ENCODE data around the gene TLE5.
"Not testable (repeated sequence)": the region's sequence is repeated elsewhere in the genome, so short reads cannot be mapped to it uniquely, and the experiment has no call there.

The TLE5 gene

DNA sequence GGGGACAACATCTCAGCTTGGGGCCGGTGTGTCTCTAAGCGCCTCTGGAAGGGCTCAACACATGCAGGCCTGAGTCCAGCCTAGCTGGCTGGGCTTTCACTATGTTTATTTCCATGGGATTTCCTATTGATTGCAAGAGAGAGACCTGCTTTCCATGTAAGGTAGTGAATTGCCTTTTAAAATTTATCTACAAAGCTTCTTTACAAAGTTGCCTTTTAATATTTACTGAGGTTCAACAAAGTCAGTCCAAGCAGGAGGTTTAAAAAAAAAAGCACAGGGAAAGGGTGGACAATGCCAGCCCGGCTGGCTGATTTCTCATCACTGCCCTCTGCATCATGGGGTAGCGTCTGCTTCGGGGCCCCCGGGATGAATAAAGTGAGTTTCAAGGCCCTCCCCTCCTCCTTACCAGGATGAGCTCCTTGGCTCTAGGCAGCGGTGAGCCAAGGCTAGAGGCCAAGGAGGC is 49.0 kb downstream of the TLE5 start:
- TF ChIP-seq OSR1 (CRISPR knock-in tag; IDR thresholded peaks at IDR 0.05) = no peak
- ATAC-seq = no peak

GRCh38 chr19:3012621-3013262 is 49.6 kb downstream of the TLE5 start:
- ATAC-seq = no peak

GRCh38 chr19:3012059-3012458 is 50.2 kb downstream of the TLE5 start:
- ATAC-seq = not testable (repeated sequence)

More at GRCh38 chr19:3012621-3013262, 49.6 kb downstream of the TLE5 start:
- no peak for TF ChIP-seq ESRRG (CRISPR knock-in tag; IDR thresholded peaks at IDR 0.05)
- TF ChIP-seq RARB (CRISPR knock-in tag; IDR thresholded peaks at IDR 0.05) = no peak
- no peak for TF ChIP-seq TOX (CRISPR knock-in tag; IDR thresholded peaks at IDR 0.05; ENCODE audit: borderline replicate concordance)
- TF ChIP-seq CSRNP3 (CRISPR knock-in tag; IDR thresholded peaks at IDR 0.05) = no peak
- TF ChIP-seq POU6F1 (CRISPR knock-in tag; IDR thresholded peaks at IDR 0.05; ENCODE audit: borderline replicate concordance, low read depth) = no peak
- TF ChIP-seq CSDC2 (CRISPR knock-in tag; IDR thresholded peaks at IDR 0.05) = no peak
- TF ChIP-seq, protein P1, sequence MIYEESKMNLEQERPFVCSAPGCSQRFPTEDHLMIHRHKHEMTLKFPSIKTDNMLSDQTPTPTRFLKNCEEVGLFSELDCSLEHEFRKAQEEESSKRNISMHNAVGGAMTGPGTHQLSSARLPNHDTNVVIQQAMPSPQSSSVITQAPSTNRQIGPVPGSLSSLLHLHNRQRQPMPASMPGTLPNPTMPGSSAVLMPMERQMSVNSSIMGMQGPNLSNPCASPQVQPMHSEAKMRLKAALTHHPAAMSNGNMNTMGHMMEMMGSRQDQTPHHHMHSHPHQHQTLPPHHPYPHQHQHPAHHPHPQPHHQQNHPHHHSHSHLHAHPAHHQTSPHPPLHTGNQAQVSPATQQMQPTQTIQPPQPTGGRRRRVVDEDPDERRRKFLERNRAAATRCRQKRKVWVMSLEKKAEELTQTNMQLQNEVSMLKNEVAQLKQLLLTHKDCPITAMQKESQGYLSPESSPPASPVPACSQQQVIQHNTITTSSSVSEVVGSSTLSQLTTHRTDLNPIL (CRISPR knock-in tag; IDR thresholded peaks at IDR 0.05; ENCODE audit: low read depth) = no peak
- no peak for TF ChIP-seq ZC3H10 (CRISPR knock-in tag; IDR thresholded peaks at IDR 0.05)
- TF ChIP-seq ZNF70 (CRISPR knock-in tag; IDR thresholded peaks at IDR 0.05) = no peak
- TF ChIP-seq ZNF8 (CRISPR knock-in tag; IDR thresholded peaks at IDR 0.05) = no peak
- no peak for TF ChIP-seq ARNTL (CRISPR knock-in tag; IDR thresholded peaks at IDR 0.05; ENCODE audit: borderline replicate concordance, low read depth)
- no peak for TF ChIP-seq TCF4 (CRISPR knock-in tag; IDR thresholded peaks at IDR 0.05; ENCODE audit: borderline replicate concordance)
- no peak for TF ChIP-seq ISL1 (CRISPR knock-in tag; IDR thresholded peaks at IDR 0.05)
- TF ChIP-seq ZFP3 (CRISPR knock-in tag; IDR thresholded peaks at IDR 0.05) = no peak
- TF ChIP-seq, protein P2, sequence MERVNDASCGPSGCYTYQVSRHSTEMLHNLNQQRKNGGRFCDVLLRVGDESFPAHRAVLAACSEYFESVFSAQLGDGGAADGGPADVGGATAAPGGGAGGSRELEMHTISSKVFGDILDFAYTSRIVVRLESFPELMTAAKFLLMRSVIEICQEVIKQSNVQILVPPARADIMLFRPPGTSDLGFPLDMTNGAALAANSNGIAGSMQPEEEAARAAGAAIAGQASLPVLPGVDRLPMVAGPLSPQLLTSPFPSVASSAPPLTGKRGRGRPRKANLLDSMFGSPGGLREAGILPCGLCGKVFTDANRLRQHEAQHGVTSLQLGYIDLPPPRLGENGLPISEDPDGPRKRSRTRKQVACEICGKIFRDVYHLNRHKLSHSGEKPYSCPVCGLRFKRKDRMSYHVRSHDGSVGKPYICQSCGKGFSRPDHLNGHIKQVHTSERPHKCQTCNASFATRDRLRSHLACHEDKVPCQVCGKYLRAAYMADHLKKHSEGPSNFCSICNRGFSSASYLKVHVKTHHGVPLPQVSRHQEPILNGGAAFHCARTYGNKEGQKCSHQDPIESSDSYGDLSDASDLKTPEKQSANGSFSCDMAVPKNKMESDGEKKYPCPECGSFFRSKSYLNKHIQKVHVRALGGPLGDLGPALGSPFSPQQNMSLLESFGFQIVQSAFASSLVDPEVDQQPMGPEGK (CRISPR knock-in tag; IDR thresholded peaks at IDR 0.05; ENCODE audit: borderline replicate concordance) = no peak
- TF ChIP-seq ZFP30 (CRISPR knock-in tag; IDR thresholded peaks at IDR 0.05) = no peak
- no peak for TF ChIP-seq ZNF565 (CRISPR knock-in tag; conservative IDR thresholded peaks at IDR 0.05; ENCODE audit: low read depth)
- no peak for TF ChIP-seq TSHZ2 (CRISPR knock-in tag; IDR thresholded peaks at IDR 0.05)
- no peak for TF ChIP-seq PPARA (CRISPR knock-in tag; IDR thresholded peaks at IDR 0.05; ENCODE audit: borderline replicate concordance)
- no peak for TF ChIP-seq SNAI2 (CRISPR knock-in tag; IDR thresholded peaks at IDR 0.05)

All from SK-N-SH treated with all-trans-retinoic acid at 6 μM for 48 hours (cell line).